Stimulated activated naive B cell treated with anti-CD40 and anti-IgM and Interleukin-4, amounts not matched to agents 10 μg/mL and 1 μg/mL and 100 μg/mL, for 72 hours (primary cell): ENCODE data around the gene ZNF32.

ENCODE experiments used
- ATAC-seq, 2 donors: fragments of 150-1000 bp; cut with Tn5 transposase; replicated peaks; 2 replicates each; pipeline ENCODE4 v1.10.0; 2021; ENCODE audit warnings: moderate library complexity in 1 of 2
- DNase-seq: peaks from one replicate; pipeline ENCODE4 v3.0.0; 2021
- H3K27ac Mint-ChIP-seq: one replicate; pipeline ENCODE4 v1.8.0; 2022; ENCODE audit warnings: mild to moderate bottlenecking, mixed read lengths
- H3K27me3 Mint-ChIP-seq, 2 donors: one replicate each; pipeline ENCODE4 v1.8.0; 2022; ENCODE audit warnings: mixed read lengths in 2 of 2
- H3K36me3 Mint-ChIP-seq, 2 donors: one replicate each; pipeline ENCODE4 v1.8.0; 2022; ENCODE audit warnings: mixed read lengths in 2 of 2, mild to moderate bottlenecking in 1 of 2
- H3K4me1 Mint-ChIP-seq, 2 donors: one replicate each; pipeline ENCODE4 v1.8.0; 2022; ENCODE audit warnings: mixed read lengths in 2 of 2, mild to moderate bottlenecking in 1 of 2
- H3K4me3 Mint-ChIP-seq, 2 donors: one replicate each; pipeline ENCODE4 v1.8.0; 2022; ENCODE audit warnings: mild to moderate bottlenecking in 2 of 2, mixed read lengths in 2 of 2, moderate library complexity in 1 of 2
- H3K9me3 Mint-ChIP-seq, 2 donors: one replicate each; pipeline ENCODE4 v1.8.0; 2022; ENCODE audit warnings: mixed read lengths in 2 of 2, mild to moderate bottlenecking in 1 of 2

Gene ZNF32

GRCh38 chr10:43596546-43596945 is 52.1 kb downstream of the ZNF32 start:
- peaks cover 24 to 29% of the 10 kb centered on the region in 2 donors for H3K4me1 Mint-ChIP-seq
- peak overlapping the region; percentile 87 for H3K27ac Mint-ChIP-seq
- no peak overlapping the region for H3K4me3 Mint-ChIP-seq
- DNase-seq (no peak), ATAC-seq (no peak)
- peaks cover 4% of the 10 kb centered on the region in 2 donors for H3K9me3 Mint-ChIP-seq
- peaks cover 0 to 5% of the 10 kb centered on the region in 2 donors for H3K27me3 Mint-ChIP-seq
- H3K36me3 Mint-ChIP-seq, result peaks cover 3% of the 10 kb centered on the region in 2 donors

- Mint-ChIP-seq H3K27ac (peak overlapping the region; percentile 87), H3K27me3 (peaks cover 0 to 5% of the 10 kb centered on the region in 2 donors), H3K9me3 (peaks cover 4% of the 10 kb centered on the region in 2 donors), H3K4me1 (peaks cover 24 to 29% of the 10 kb centered on the region in 2 donors), H3K36me3 (peaks cover 3% of the 10 kb centered on the region in 2 donors), H3K4me3 (peak overlapping the region; percentile 55 to 83)
- DNase-seq, result peak; percentile 3
- ATAC-seq, result peak; percentile 67 to 70
Observed at GRCh38 chr10:43595739-43596298, 52.9 kb downstream of the ZNF32 start.

DNA sequence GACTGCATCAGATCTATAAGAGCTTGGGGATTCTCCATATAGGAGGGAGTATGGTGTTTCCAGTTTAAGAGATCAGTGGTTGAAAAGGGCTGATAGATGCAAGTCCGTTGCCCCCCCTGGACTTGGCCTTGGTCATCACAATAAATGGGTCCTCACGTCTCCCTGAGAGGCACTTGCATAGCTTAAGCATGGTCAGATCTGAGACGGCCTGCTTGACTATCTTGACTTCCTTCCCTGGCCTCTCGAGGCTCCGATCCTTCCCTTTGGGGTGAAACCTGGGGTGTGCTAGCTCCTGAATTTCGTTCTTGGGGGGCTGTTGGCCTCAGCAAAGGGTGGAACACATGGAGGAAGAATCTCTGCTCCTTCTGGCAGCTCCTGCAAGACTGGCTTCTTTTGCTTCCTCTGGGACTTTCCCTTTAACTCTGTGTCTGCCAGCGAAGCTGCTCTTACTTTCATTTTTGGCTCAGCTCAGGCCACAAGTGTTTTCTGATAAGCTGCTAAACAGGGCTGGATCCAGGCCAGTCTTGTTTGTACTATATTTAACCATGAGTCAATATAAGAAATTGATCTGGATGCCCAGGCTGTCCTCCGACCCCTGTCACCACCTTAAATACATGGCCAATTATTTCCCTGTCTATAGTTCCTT is 53.6 kb downstream of the ZNF32 start:
- H3K27me3 Mint-ChIP-seq, result peaks cover 3 to 5% of the 10 kb centered on the region in 2 donors
- peak overlapping the region; percentile 87 for H3K27ac Mint-ChIP-seq
- DNase-seq (peak; percentile 49), ATAC-seq (peak; percentile 91 to 92)
- H3K9me3 Mint-ChIP-seq, result peaks cover 4 to 5% of the 10 kb centered on the region in 2 donors
- H3K4me3 Mint-ChIP-seq, result peak overlapping the region; percentile 83
- peaks cover 3% of the 10 kb centered on the region in 2 donors for H3K36me3 Mint-ChIP-seq
- peaks cover 24 to 29% of the 10 kb centered on the region in 2 donors for H3K4me1 Mint-ChIP-seq
